CD4-positive, alpha-beta T cell (primary cell): ENCODE measurements around the gene FLCN. TPM values are rescaled to one million over a fixed set of nuclear protein-coding genes. Genes with fewer than 3 reads are reported as not detected.

Experiments used
- ATAC-seq: fragments of 200-7000 bp; cut with Tn5 transposase; one replicate; pipeline ENCODE4 v1.10.0; 2022; ENCODE audit warnings: mild to moderate bottlenecking; ENCODE audit not compliant: poor library complexity
- CTCF ChIA-PET: fragments of 350-600 bp; sonication (Branson Sonifier 250); formaldehyde crosslinking; loops from one replicate; lab custom pipeline; 2021; ENCODE audit warnings: antibody characterized with exemption, inconsistent platforms; lab: Charles Lee
- POLR2A ChIA-PET: fragments of 350-600 bp; sonication (Branson Sonifier 250); formaldehyde crosslinking; loops from one replicate; lab custom pipeline; 2021; ENCODE audit warnings: antibody characterized with exemption, inconsistent platforms; lab: Charles Lee
- DNase-seq, 14 experiments: peaks; one replicate each; pipeline ENCODE4 v3.0.0-alpha.2; 2013 to 2020; ENCODE audit warnings: mixed read lengths in 2 of 14
- H3K27ac ChIP-seq, 2 donors: one replicate each; pipeline versions ENCODE4 v1.5.1 to v1.7.0; 2013; ENCODE audit warnings: low read length in 2 of 2, low read depth in 1 of 2, mild to moderate bottlenecking in 1 of 2
- H3K27me3 ChIP-seq, 2 experiments: 1 replicate in 1 of 2; 2 replicates in 1 of 2; pipeline versions ENCODE4 v1.6.1 to v1.7.0; 2013; ENCODE audit warnings: low read length in 2 of 2, control low read depth in 1 of 2, mild to moderate bottlenecking in 1 of 2, moderate library complexity in 1 of 2; ENCODE audit not compliant: insufficient read depth in 2 of 2, control insufficient read depth in 1 of 2
- H3K36me3 ChIP-seq: one replicate; pipeline ENCODE4 v1.6.1; 2013; ENCODE audit warnings: low read length, control low read depth; ENCODE audit not compliant: insufficient read depth
- H3K4me1 ChIP-seq: one replicate; pipeline ENCODE4 v1.6.1; 2013; ENCODE audit warnings: low read length, control low read depth; ENCODE audit not compliant: insufficient read depth
- H3K4me3 ChIP-seq: one replicate; pipeline ENCODE4 v1.5.1; 2013; ENCODE audit warnings: mild to moderate bottlenecking, low read length, moderate library complexity
- H3K9me3 ChIP-seq, 2 experiments: 1 replicate in 1 of 2; 2 replicates in 1 of 2; pipeline versions ENCODE4 v1.6.1 to v1.7.0; 2013; ENCODE audit warnings: low read length in 2 of 2, mild to moderate bottlenecking in 2 of 2, control low read depth in 1 of 2, moderate library complexity in 1 of 2; ENCODE audit not compliant: control insufficient read depth in 1 of 2, insufficient read depth in 1 of 2
- H3K27ac Mint-ChIP-seq: one replicate; pipeline ENCODE4 v1.8.0; 2020; ENCODE audit warnings: mixed read lengths
- H3K27me3 Mint-ChIP-seq: one replicate; pipeline ENCODE4 v1.8.0; 2021; ENCODE audit warnings: mixed read lengths
- H3K36me3 Mint-ChIP-seq: one replicate; pipeline ENCODE4 v1.8.0; 2021; ENCODE audit warnings: low read depth, mixed read lengths
- H3K4me1 Mint-ChIP-seq: one replicate; pipeline ENCODE4 v1.8.0; 2021; ENCODE audit warnings: low read depth, mixed read lengths
- H3K4me3 Mint-ChIP-seq: one replicate; pipeline ENCODE4 v1.8.0; 2020; ENCODE audit warnings: mild to moderate bottlenecking, mixed read lengths
- H3K9me3 Mint-ChIP-seq: one replicate; pipeline ENCODE4 v1.8.0; 2020; ENCODE audit warnings: mixed read lengths
- intact Hi-C, 2 experiments: fragments of 100-400 bp; cut with DNase I in 1 of 2; cut with micrococcal nuclease in 1 of 2; formaldehyde crosslinking; loops; one replicate each; pipeline versions ENCODE4 v1.15.1 to v1.9.0; 2023 to 2025; cut with DNase I, micrococcal nuclease
- total RNA-seq, 174 experiments: library from RNA in 2 of 174; stranded (reverse) in 2 of 174; gene quantifications; one replicate each; pipeline ENCODE4 v1.2.3 and lab custom pipeline; 2021 to 2026
- TF ChIP-seq, protein P1 (sequence below): fragments of 200-600 bp; IDR thresholded peaks from one replicate; pipeline ENCODE4 v1.8.0; 2022; ENCODE audit warnings: antibody characterized with exemption, mild to moderate bottlenecking

FLCN gene
- total RNA-seq, 2 experiments from 2014 or later: 12.1 to 15.9 TPM

DNA sequence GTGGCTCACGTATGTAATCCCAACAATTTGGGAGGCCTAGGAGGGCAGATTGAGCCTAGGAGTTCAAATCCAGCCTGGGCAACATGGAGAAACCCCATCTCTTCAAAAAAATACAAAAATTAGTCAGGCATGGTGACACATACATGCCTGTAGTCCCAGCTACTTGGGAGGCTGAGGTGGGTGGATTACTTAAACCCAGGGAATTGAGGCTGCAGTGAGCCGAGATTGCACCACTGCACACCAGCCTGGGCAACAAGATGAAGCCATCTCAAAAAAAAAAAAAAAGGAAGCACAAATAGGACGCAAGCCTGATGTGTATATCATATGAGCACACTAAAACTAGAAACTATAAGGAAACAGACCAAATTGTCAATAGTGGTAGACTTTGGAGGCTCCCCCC lies 17.1 kb upstream of the FLCN start:
- ATAC-seq (no peak), DNase-seq (no peak)
- POLR2A ChIA-PET: no interaction called here
- H3K4me3 ChIP-seq: no peak overlapping the region
- H3K27ac Mint-ChIP-seq: no peak overlapping the region
- no peak overlapping the region for H3K27ac ChIP-seq
- peaks cover 7% of the 10 kb centered on the region for H3K4me1 Mint-ChIP-seq
- H3K36me3 Mint-ChIP-seq: peaks cover 66% of the 10 kb centered on the region
- H3K9me3 ChIP-seq: no peaks in the 10 kb centered on the region
- H3K4me1 ChIP-seq: peaks cover 2% of the 10 kb centered on the region
- H3K36me3 ChIP-seq: peaks cover 63% of the 10 kb centered on the region
- no peaks in the 10 kb centered on the region for H3K27me3 ChIP-seq
- H3K27me3 Mint-ChIP-seq: no peaks in the 10 kb centered on the region
- intact Hi-C loops: no loop called here
- H3K4me3 Mint-ChIP-seq: no peak overlapping the region
- CTCF ChIA-PET: interaction anchor here (1.6 kb wide), 1 partner anchor 112 kb away, joined by 5 read pairs; no protein-coding TSS in a partner anchor
- no peaks in the 10 kb centered on the region for H3K9me3 Mint-ChIP-seq
- TF ChIP-seq, protein P1, sequence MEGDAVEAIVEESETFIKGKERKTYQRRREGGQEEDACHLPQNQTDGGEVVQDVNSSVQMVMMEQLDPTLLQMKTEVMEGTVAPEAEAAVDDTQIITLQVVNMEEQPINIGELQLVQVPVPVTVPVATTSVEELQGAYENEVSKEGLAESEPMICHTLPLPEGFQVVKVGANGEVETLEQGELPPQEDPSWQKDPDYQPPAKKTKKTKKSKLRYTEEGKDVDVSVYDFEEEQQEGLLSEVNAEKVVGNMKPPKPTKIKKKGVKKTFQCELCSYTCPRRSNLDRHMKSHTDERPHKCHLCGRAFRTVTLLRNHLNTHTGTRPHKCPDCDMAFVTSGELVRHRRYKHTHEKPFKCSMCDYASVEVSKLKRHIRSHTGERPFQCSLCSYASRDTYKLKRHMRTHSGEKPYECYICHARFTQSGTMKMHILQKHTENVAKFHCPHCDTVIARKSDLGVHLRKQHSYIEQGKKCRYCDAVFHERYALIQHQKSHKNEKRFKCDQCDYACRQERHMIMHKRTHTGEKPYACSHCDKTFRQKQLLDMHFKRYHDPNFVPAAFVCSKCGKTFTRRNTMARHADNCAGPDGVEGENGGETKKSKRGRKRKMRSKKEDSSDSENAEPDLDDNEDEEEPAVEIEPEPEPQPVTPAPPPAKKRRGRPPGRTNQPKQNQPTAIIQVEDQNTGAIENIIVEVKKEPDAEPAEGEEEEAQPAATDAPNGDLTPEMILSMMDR: no peak

GRCh38 chr17:17253406-17253805 lies 16.4 kb upstream of the FLCN start:
- ATAC-seq (peak; percentile 65), DNase-seq (peak in 1 of 14 experiments; percentile 6)
- intact Hi-C loops: no loop called here
- Histone ChIP-seq H3K4me3 (no peak overlapping the region), H3K9me3 (no peaks in the 10 kb centered on the region), H3K27ac (no peak overlapping the region), H3K27me3 (no peaks in the 10 kb centered on the region), H3K36me3 (peaks cover 63% of the 10 kb centered on the region), H3K4me1 (peaks cover 2% of the 10 kb centered on the region)
- TF ChIP-seq, protein P1: no peak
- Mint-ChIP-seq H3K36me3 (peaks cover 66% of the 10 kb centered on the region), H3K4me3 (no peak overlapping the region), H3K4me1 (peaks cover 7% of the 10 kb centered on the region), H3K27me3 (no peaks in the 10 kb centered on the region), H3K9me3 (no peaks in the 10 kb centered on the region), H3K27ac (peak overlapping the region; percentile 61)
- POLR2A ChIA-PET: no interaction called here
- CTCF ChIA-PET: interaction anchor here (1.6 kb wide), 1 partner anchor 112 kb away, joined by 5 read pairs; no protein-coding TSS in a partner anchor

- Histone ChIP-seq H3K27me3 (no peaks in the 10 kb centered on the region), H3K4me3 (no peak overlapping the region), H3K4me1 (peaks cover 2% of the 10 kb centered on the region), H3K27ac (no peak overlapping the region), H3K36me3 (peaks cover 67% of the 10 kb centered on the region), H3K9me3 (no peaks in the 10 kb centered on the region)
- ChIA-PET CTCF (no interaction called here), POLR2A (no interaction called here)
- Mint-ChIP-seq H3K4me1 (peaks cover 7% of the 10 kb centered on the region), H3K27me3 (no peaks in the 10 kb centered on the region), H3K36me3 (peaks cover 66% of the 10 kb centered on the region), H3K4me3 (no peak overlapping the region), H3K27ac (no peak overlapping the region), H3K9me3 (no peaks in the 10 kb centered on the region)
- ATAC-seq: no peak
- intact Hi-C loops: no loop called here
- no peak for DNase-seq
- TF ChIP-seq, protein P1: no peak
These were observed 15.2 kb upstream of the FLCN start for GRCh38 chr17:17252149-17252661.
